ENCODE results near the gene LEMD3.

The LEMD3 gene

GRCh38 chr12:65275627-65276026 lies 106.2 kb downstream of the LEMD3 start:
- H3K4me1 ChIP-seq (ENCODE audit: control insufficient read depth, low read length) = peaks cover 13% of the 10 kb centered on the region
- H3K79me2 ChIP-seq (ENCODE audit: control insufficient read depth, low read length) = no peaks in the 10 kb centered on the region
- no peak overlapping the region for H3K4me3 ChIP-seq (ENCODE audit: low read length)
- no peaks in the 10 kb centered on the region for H3K9me2 ChIP-seq (replicated peaks; ENCODE audit: control insufficient read depth, low read length)
- no peak overlapping the region for H3K4me2 ChIP-seq (ENCODE audit: low read length)
- no peak overlapping the region for H3K27ac ChIP-seq (ENCODE audit: low read depth, low read length)
- no peaks in the 10 kb centered on the region for H4K20me1 ChIP-seq (ENCODE audit: control insufficient read depth, insufficient read depth, low read depth, low read length)
- no peak for TF ChIP-seq EZH2phosphoT487 (IDR thresholded peaks at IDR 0.05; ENCODE audit: borderline replicate concordance, low read length)
- no peak for TF ChIP-seq CTCF (IDR thresholded peaks at IDR 0.05; ENCODE audit: low read depth, low read length, poor library complexity, severe bottlenecking)
- H3K36me3 ChIP-seq (ENCODE audit: control insufficient read depth, low read length) = no peaks in the 10 kb centered on the region
- no peaks in the 10 kb centered on the region for H3F3A ChIP-seq (ENCODE audit: control insufficient read depth, insufficient read depth)
- H3K9me3 ChIP-seq (ENCODE audit: control insufficient read depth, insufficient read depth, low read length) = no peaks in the 10 kb centered on the region
- H3K27me3 ChIP-seq (ENCODE audit: control insufficient read depth, low read length) = peaks cover 44% of the 10 kb centered on the region

- Histone ChIP-seq H3K27me3 (ENCODE audit: control insufficient read depth, low read length) (peaks cover 44% of the 10 kb centered on the region), H3F3A (ENCODE audit: control insufficient read depth, insufficient read depth) (no peaks in the 10 kb centered on the region), H3K4me2 (ENCODE audit: low read length) (no peak overlapping the region), H3K9me3 (ENCODE audit: control insufficient read depth, insufficient read depth, low read length) (no peaks in the 10 kb centered on the region), H3K36me3 (ENCODE audit: control insufficient read depth, low read length) (no peaks in the 10 kb centered on the region), H3K4me1 (ENCODE audit: control insufficient read depth, low read length) (peaks cover 13% of the 10 kb centered on the region), H3K9me2 (replicated peaks; ENCODE audit: control insufficient read depth, low read length) (no peaks in the 10 kb centered on the region), H4K20me1 (ENCODE audit: control insufficient read depth, insufficient read depth, low read depth, low read length) (no peaks in the 10 kb centered on the region), H3K4me3 (ENCODE audit: low read length) (no peak overlapping the region), H3K27ac (ENCODE audit: low read depth, low read length) (no peak overlapping the region), H3K79me2 (ENCODE audit: control insufficient read depth, low read length) (no peaks in the 10 kb centered on the region)
- no peak for TF ChIP-seq EZH2phosphoT487 (IDR thresholded peaks at IDR 0.05; ENCODE audit: borderline replicate concordance, low read length)
- TF ChIP-seq CTCF (IDR thresholded peaks at IDR 0.05; ENCODE audit: low read depth, low read length, poor library complexity, severe bottlenecking) = no peak
Measured at GRCh38 chr12:65276916-65277530, 107.6 kb downstream of the LEMD3 start.

GRCh38 chr12:65277994-65278575 lies 108.7 kb downstream of the LEMD3 start:
- no peaks in the 10 kb centered on the region for H4K20me1 ChIP-seq (ENCODE audit: control insufficient read depth, insufficient read depth, low read depth, low read length)
- H3K79me2 ChIP-seq (ENCODE audit: control insufficient read depth, low read length) = no peaks in the 10 kb centered on the region
- peaks cover 44% of the 10 kb centered on the region for H3K27me3 ChIP-seq (ENCODE audit: control insufficient read depth, low read length)
- TF ChIP-seq EZH2phosphoT487 (IDR thresholded peaks at IDR 0.05; ENCODE audit: borderline replicate concordance, low read length) (no peak), CTCF (IDR thresholded peaks at IDR 0.05; ENCODE audit: low read depth, low read length, poor library complexity, severe bottlenecking) (no peak)
- no peaks in the 10 kb centered on the region for H3F3A ChIP-seq (ENCODE audit: control insufficient read depth, insufficient read depth)
- peak overlapping the region; percentile 71; the same call in 1 of the 2 replicates for H3K4me3 ChIP-seq (ENCODE audit: low read length)
- peaks cover 13% of the 10 kb centered on the region for H3K4me1 ChIP-seq (ENCODE audit: control insufficient read depth, low read length)
- no peaks in the 10 kb centered on the region for H3K9me3 ChIP-seq (ENCODE audit: control insufficient read depth, insufficient read depth, low read length)
- H3K4me2 ChIP-seq (ENCODE audit: low read length) = peak overlapping the region; percentile 75
- H3K27ac ChIP-seq (ENCODE audit: low read depth, low read length) = no peak overlapping the region
- no peaks in the 10 kb centered on the region for H3K9me2 ChIP-seq (replicated peaks; ENCODE audit: control insufficient read depth, low read length)
- H3K36me3 ChIP-seq (ENCODE audit: control insufficient read depth, low read length) = no peaks in the 10 kb centered on the region

All from DOHH2 (cell line).